Right renal pelvis (tissue), 4 donors: ENCODE measurements around the gene RAD51B. TPM values are rescaled to one million over a fixed set of nuclear protein-coding genes. Genes with fewer than 3 reads are reported as not detected.
"Not testable (repeated sequence)": the region's sequence is repeated elsewhere in the genome, so short reads cannot be mapped to it uniquely, and the experiment has no call there.

Experiments used
- DNase-seq, 4 donors: peaks; one replicate each; pipeline ENCODE4 v3.0.0-alpha.2; 2013; ENCODE audit warnings: low read depth in 4 of 4, low spot score in 3 of 4, missing footprints in 1 of 4
- polyA plus RNA-seq, 4 donors: library from polyadenylated mRNA; unstranded; fragments of 120-200 nt; gene quantifications; one replicate each; pipeline ENCODE4 v1.2.1, GENCODE V29; 2013; ENCODE audit not compliant: insufficient read length in 4 of 4

The RAD51B gene
- polyA plus RNA-seq, 4 donors: 10.7 to 11.6 (median 11.3) TPM

DNA sequence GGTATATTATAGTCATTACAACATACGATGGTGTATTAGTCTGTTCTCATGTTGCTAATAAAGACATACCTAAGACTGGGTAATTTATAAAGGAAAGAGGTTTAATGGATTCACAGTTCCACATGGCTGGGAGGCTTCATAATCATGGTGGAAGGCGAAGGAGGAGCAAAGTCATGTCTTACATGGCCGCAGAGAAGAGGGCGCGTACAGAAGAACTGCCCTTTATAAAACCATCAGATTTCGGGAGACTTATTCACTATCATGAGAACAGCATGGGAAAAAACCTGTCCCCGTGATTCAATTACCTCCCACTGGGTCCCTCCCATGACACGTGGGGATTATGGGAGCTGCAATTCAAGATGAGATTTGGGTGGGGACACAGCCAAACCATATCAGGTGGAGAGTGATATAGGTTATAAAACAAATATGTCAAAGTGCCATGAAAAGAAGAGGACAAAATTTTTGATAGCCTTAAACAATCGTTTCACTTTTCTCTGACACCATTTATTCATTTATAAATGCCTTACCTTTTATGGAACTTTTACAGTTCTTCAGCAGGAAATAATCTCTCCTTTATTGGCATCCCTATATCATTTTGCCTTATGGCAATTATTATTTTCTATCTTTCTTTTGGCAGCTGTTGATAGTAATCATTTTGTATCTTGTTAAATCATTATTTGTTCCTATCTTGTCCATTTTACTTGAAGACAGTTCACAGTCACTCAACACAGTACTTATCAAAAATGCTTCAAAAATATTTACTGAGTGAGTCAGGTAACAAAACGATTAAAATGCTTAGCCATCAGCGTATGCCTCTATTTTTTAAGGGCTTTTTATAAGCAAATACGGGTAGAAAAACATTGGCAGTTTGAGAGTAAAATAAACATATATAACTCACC lies 196.0 kb downstream of the RAD51B start:
- DNase-seq: no peak

DNA sequence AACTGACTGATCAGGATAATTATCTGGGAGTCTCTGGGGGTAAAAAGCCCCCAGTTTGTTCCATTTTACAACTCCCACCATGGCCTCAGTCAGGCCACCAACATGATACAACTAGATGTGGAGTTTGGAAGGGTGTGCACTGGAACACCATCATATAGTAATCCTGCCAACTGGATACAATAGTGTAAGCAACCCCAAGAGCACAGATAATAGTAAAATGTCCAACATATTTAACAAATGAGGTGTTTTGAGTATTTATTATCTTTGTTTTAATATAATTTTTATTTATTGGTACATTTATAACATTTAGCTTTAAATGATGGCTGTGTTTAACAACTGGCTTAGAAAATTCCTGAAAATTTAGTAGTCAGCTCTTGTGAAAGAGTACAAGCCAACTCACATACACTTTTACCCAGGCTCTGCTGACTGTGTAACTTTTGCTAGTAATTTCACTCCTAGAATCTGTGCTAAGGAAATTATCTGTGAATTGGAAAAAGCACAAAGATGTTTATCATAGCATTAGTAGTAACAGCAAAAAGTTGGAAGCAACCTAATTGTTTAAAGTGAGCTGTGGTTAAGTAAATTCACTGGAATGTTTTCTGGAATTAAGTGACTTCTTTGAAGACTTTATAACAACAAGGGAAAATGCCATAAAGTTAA lies 196.8 kb downstream of the RAD51B start:
- DNase-seq: no peak

DNA sequence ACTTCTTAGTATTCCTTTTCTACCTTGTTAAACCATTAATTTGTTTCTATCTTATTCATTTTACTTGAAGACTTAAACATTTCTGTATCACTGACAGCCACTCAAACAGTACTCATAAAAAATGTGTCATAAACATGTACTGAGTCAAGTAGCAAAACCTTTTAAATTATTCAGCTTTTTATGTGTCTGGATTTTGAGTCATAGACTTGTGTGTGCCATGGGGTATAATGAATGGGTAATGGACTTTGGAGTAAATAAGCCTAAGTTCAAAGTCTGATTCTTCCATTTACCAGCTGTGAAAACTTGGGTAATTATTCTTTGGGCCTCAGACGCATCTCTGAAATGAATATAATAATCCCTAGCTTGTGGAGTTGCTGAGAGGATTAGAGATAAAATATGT lies 199.0 kb downstream of the RAD51B start:
- no peak for DNase-seq

DNA sequence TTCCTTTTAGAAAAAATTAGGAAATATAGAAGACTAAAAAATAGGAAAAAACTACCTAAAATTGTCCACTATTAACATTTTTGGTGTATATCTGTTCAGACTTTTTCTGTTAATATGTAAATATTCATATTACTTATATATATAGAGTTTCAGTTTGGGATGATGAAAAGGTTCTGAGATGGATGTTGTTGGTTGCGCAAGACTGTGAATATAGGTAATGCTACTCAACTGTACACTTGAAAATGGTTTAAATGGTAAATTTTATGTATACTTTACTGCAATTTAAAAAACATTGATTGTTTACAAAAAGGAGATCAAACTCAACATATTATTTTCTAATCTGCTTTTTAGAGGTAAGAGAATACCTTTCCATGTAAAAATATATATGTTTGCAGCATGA lies 200.9 kb downstream of the RAD51B start:
- no peak for DNase-seq

DNA sequence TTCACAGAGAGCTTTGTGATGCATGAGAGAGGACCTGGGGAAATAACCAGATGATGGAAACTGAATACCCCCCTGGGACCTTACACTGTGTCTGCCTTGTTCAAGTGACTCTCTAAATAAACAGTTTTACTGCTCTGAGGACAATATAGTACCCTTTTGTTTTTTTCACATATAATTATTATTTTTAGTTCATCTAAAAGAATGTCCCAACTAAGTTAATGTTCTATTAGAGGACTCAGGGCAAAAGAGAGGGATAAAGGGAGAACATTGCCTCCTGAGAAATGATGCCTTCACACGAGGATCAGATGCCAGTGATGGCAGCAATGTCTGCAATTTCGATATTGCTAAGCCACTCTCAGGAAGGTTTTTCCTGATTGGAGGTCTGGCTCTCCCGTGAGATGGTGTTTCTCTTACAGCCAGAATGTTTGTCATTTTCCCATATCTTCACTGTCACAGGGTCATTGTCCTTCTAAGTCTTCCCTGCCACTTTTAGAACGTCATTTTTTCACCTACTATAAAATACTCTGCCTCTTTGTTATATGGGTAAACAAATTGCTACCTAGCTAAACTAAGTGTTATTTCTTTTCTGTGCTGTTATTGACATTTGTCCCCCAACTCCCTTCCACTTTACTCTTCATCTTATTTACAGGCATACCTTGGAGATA lies 201.6 kb downstream of the RAD51B start:
- no peak for DNase-seq

DNA sequence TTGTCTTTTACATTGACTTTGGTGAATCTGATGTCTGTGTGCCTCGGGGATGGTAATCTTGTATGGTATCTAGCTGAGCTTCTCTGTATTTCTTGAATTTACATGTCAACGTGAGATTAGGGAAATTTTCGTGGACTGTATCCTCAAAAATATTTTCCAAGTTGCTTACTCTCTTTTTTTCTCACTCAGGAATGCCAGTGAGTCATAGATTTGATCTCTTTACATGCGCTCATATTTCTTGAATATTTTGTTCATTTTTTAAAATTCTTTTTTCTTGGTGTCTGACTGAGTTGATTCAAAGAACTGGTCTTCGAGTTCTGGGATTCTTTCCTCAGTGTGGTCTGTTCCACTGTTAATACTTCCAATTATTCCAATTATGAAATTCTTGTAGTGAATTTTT lies 207.7 kb downstream of the RAD51B start:
- DNase-seq: no peak

DNA sequence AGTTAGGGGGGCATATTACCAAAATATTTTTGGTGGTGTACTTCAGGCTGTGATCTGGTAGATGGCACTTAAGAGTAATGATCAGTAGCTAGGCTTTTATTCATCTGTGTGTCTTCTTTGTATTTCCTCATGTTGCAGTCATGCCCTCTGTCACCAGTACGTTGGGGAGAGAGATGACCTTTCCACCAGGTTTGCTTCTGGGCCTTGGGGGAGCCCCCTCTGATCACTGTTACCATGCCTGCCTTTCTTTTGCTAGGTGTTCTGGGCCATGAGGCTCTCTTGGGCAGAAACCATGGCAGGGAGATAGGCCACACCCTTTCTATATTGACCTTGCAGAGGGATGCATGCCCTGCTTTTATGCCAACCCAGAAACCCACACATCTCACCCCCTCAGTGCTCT lies 208.5 kb downstream of the RAD51B start:
- no peak for DNase-seq

DNA sequence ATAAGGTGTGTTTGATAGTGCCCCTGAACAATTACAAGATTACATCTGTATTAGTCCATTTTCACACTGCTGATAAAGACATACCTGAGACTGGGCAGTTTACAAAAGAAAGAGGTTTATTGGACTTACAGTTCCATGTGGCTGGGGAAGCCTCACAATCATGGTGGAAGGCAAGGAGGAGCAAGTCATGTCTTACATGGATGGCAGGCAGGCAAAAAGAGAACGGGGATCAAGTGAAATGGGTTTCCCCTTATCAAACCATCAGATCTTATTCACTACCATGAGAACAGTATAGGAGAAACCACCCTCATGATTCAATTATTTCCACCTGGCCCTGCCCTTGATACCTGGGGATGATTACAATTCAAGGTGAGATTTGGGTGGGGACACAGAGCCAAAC lies 211.4 kb downstream of the RAD51B start:
- DNase-seq: not testable (repeated sequence)

DNA sequence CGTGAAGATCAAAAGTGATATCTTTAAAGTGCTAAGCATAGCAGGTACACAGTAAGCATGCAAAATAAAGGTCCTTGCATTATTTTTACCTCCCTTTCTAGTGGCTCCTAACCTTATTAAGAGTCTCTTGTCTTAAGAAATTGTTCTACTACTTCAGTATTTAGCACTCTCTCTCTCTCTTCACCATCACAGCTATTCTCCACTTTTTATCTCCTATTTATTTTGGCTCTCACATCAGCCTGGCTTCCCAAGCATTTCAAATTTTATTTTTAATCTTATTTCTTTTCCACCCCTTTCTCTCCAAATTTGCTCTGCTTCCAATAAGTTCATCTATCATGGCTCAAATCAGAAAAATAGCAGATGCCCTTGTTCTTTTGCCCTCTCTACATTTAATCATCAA lies 212.6 kb downstream of the RAD51B start:
- DNase-seq: no peak

DNA sequence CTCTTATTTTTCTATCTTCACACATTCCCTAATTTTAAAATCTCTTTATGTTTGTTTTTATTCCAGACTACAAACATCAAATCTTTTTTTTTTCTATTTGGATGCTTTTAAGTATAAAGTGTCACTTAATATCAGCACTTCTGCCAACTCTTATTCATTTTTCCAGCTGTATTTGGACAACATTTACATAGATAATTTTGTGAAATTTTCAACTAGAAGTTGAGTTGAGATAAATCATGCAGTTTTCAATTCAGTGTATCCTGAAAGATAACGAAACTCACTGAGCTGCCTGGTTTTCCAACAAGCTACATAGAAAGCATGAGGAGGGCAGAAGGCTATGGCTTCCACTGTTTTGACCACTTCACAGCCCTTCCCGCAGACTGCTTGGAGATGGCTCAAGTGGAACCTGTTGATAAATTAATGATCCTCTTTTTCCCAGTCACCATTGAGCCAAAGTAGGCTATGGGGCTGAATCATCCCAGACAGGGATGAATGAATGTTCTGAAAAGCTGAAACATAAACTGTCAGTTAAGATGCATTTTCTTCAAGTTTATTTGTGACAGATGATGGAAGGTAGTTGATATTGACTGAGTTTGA lies 213.9 kb downstream of the RAD51B start:
- DNase-seq: no peak

DNA sequence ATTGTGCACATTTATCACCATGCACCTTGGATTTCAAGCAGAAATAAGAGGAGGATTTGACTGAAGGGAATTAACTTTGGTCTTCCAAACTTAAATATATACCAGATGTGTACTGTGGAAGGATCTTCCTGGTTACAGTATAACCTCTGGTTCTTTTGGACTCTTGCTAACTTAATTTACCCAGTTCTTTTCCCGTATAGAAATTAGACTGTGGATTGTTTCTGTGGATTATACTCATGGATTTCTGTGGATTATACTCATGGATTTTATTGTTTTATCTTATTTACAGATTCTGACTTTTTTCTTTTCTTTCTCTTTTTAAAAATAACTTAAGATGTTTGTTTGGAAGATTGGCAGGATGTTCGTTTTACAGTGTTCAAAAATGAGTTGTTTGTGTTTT lies 215.3 kb downstream of the RAD51B start:
- DNase-seq: no peak

DNA sequence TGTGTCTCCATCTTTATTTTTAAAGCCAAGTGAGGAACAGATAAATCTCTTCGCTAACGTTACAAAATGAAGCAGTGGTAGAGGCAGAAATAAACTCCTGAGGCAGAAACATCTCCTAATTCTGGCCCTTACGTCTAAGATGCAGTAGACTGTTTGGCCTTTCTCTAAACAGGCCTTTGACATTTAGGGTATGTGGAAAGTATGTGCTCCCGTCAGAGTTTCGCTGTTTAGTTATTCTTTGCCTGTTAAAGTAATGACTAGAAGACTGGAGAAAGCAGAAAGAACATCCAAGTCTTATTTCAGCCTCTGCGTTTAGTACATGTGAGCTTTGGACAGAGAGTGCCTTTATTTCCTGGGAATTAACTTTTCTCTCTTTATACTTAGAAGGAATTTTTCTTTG lies 216.6 kb downstream of the RAD51B start:
- no peak for DNase-seq

DNA sequence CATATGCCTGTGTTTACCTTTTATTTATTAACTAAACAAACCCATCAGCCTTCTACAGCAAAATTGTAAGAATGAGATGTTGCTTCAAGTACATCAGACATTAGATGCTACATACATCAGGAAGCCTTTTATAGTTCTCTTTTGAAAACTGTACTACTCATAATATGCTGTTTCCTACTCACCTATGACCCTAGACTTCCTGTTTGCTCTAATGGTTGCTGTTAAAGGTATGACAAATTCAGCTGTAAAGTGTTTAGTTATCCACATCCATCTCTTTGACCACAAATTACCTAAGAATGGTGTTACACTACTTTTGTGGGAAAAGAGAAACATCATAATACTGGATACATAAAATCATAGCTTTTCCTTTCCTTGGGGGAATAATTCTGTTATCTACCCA lies 220.0 kb downstream of the RAD51B start:
- DNase-seq: no peak

DNA sequence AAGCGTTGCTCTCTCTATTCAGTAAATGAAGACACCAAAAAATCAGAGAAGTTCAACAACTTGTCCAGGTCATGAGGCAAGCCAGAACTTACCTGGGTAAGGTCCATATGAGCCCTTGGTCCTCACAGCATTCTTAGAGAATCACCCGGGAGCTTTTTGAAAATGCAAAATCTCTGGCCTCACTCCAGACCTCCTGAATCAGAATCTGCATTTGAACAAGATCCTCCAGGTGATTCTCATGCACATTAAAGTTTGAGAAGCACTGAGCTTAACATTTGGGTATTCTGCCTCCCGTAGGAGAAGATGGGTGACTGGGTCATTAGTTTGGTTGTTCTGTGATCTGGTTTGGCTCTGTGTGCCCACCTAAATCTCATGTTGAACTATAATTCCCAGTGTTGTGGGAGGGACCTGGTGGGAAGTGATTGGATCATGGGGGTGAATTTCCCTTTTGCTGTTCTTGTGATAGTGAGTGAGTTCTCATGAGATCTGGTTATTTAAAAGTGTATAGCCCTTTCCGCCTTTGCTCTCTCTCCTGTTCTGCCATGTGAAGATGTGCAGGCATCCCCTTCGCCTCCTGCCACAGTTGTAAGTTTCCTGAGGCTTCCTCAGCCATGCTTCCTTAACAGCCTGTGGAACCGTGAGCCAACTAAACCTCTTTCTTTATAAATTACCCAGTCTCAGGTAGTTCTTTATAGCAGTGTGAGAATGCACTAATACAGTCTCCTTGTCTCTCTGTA lies 221.2 kb downstream of the RAD51B start:
- DNase-seq: no peak

DNA sequence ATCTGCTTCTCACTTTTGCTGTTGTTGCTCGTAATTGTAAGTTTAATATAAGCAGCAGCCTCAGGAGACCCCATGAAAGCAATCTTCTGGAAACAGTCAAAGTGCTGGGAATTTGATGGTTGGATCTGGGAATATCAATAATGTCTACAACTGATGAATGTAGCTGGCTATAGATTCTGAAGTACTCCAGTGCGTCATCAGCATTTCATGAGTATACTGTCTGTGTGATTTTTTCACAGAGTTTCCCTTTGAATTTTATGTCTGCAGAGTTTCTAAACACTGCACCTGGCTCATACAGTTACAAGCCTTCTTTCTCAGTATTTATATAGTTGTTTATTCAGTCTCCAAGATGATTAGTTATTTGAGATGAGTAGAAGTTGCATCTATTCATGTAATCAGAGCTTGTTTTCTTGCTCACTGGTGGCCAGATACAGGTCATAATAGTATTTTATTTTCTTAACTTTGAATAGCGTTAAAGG lies 222.3 kb downstream of the RAD51B start:
- DNase-seq: no peak

DNA sequence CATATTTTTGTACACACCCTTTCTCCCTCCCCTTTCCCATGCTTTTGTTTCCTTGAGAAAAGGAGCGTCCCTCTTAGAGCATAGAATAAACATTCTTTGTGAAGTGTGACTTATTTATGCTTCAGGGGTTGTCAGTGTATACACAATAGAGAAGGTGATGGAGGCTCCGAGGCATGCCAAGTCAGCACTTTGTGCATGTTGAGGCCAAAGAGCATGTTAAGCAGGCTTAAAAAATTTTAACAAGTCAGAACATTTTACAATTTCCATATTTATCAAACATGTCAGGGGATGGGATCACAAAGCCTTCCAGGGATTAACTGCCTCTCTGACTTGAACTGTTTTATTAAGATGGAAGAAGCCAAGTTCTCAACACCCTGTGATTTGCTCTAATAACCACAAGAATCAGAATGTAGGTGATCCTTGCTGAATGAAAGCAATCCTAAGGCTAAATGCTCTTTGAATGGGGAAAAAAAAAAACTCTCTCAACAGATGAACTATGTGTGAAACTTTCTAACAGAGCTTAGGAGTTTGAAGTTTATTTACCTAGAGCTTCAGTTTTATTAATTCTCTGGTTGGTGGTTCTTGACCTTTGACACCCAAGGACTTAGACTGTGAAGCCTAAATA lies 223.1 kb downstream of the RAD51B start:
- DNase-seq: peak in 1 of 4 donors; percentile 40

DNA sequence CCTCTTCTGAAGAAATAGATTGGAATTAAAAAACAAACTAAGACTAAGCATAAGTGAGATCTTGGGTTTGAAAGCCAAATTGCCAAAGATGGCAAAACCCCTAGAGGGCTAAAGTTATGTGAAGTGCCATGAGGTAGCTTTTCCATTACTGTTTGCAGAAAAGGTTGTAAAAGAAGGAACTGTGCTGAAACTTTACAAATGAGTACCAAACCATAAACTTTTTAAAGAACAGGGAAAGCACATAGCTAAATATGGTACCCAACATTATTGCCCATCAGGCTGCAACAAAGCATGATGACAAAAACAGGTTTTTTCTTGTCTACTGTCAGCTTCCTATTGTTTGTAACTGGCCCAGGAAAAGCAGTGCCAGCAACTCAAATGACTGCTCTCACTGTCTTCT lies 224.2 kb downstream of the RAD51B start:
- no peak for DNase-seq

DNA sequence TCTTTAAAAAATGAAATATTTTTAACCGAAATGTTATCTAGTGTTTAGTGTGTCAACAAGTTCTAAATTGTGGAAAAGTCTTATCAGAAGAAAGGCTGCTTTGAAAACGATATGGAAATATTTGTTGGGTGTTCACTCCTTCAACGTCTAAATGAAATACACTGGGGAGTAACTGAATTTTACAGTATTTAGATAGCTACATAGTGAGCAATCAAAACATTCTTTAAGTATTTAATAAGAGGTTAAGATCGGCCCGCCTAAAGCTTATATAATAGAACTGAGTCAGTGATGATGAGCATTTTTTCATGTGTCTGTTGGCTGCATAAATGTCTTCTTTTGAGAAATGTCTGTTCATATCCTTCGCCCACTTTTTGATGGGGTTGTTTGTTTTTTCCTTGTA lies 228.3 kb downstream of the RAD51B start:
- no peak for DNase-seq

DNA sequence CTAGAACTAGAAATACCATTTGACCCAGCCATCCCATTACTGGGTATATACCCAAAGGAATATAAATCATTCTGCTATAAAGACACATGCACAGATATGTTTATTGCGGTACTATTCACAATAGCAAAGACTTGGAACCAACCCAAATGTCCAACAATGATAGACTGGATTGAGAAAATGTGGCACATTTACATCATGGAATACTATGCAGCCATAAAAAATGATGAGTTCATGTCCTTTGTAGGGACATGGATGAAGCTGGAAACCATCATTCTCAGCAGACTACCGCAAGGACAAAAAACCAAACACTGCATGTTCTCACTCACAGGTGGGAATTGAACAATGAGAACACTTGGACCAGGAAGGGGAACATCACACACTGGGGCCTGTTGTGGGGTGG lies 229.2 kb downstream of the RAD51B start:
- not testable (repeated sequence) for DNase-seq

DNA sequence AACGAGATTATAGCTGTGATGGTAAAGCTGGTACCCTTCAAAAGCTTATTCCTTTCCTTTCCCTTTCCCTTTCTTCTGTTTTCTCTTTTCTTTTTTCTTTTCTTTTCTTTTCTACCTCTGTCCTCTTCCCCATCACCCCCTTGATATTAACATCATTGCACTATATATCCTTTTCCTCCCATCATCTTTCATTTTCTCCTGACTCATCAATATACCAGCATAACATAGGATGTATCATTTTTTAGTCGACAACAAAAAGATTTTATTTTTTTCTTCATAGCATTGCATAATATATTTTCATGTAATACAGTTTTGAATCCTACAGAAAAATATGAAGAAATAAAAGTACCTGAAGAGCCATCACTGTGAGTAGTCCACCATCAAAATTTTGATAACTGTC lies 230.6 kb downstream of the RAD51B start:
- no peak for DNase-seq
